HepG2 (cell line): ENCODE measurements around the gene MBLAC2. TPM values are rescaled to one million over a fixed set of nuclear protein-coding genes. Genes with fewer than 3 reads are reported as not detected.

Source experiments
- ARHGAP35 ChIP-seq: sonication (generic); formaldehyde crosslinking; IDR thresholded peaks from 2 replicates; pipeline ENCODE4 v1.9.0; 2022; ENCODE audit warnings: mild to moderate bottlenecking, inconsistent platforms, moderate library complexity, missing genetic modification reagents, borderline replicate concordance
- ARNTL ChIP-seq: sonication (generic); formaldehyde crosslinking; IDR thresholded peaks from 2 replicates; pipeline ENCODE4 v1.4.0; 2020; ENCODE audit warnings: mild to moderate bottlenecking, missing genetic modification reagents
- ATM ChIP-seq: fragments of 450-650 bp; IDR thresholded peaks from 2 replicates; pipeline ENCODE4 v1.7.1; 2017; ENCODE audit warnings: mild to moderate bottlenecking, borderline replicate concordance
- ATRX ChIP-seq: sonication (generic); formaldehyde crosslinking; IDR thresholded peaks from 2 replicates; pipeline ENCODE4 v1.4.0; 2020; ENCODE audit warnings: missing genetic modification reagents, borderline replicate concordance
- GATAD2A ChIP-seq: IDR thresholded peaks from 2 replicates; pipeline ENCODE4 v1.6.1; 2016
- HNRNPL ChIP-seq: fragments of 200-400 bp; formaldehyde crosslinking; IDR thresholded peaks from 2 replicates; pipeline ENCODE4 v1.6.1; 2017; ENCODE audit warnings: mild to moderate bottlenecking, low read depth, low read length
- MATR3 ChIP-seq: sonication (generic); formaldehyde crosslinking; IDR thresholded peaks from 2 replicates; pipeline ENCODE4 v1.4.0; 2020; ENCODE audit warnings: missing genetic modification reagents
- NAIF1 ChIP-seq: sonication (generic); formaldehyde crosslinking; IDR thresholded peaks from 2 replicates; pipeline ENCODE4 v1.5.0; 2020; ENCODE audit warnings: mild to moderate bottlenecking, missing genetic modification reagents, borderline replicate concordance
- NBN ChIP-seq: fragments of 450-650 bp; conservative IDR thresholded peaks from 2 replicates; pipeline ENCODE4 v1.6.1; 2017
- NFIB ChIP-seq: sonication (generic); formaldehyde crosslinking; IDR thresholded peaks from 2 replicates; pipeline ENCODE4 v1.9.0; 2021; ENCODE audit warnings: missing genetic modification reagents, mild to moderate bottlenecking, borderline replicate concordance
- POLR2AphosphoS2 ChIP-seq: IDR thresholded peaks from 2 replicates; pipeline ENCODE4 v1.6.1; 2011; ENCODE audit warnings: low read depth, low read length, improper control_type of control experiment
- PRDM4 ChIP-seq: sonication (generic); formaldehyde crosslinking; IDR thresholded peaks from 2 replicates; pipeline ENCODE4 v1.9.0; 2021; ENCODE audit warnings: missing genetic modification reagents, borderline replicate concordance
- RARA ChIP-seq: IDR thresholded peaks from 2 replicates; pipeline ENCODE4 v1.6.1; 2016; ENCODE audit warnings: missing genetic modification reagents, missing compliant biosample characterization
- SMARCE1 ChIP-seq: fragments of 450-650 bp; IDR thresholded peaks from 2 replicates; pipeline ENCODE4 v1.6.1; 2017; ENCODE audit warnings: borderline replicate concordance
- ZNF296 ChIP-seq: sonication (generic); formaldehyde crosslinking; conservative IDR thresholded peaks from 2 replicates; pipeline ENCODE4 v1.5.0; 2020; ENCODE audit warnings: mild to moderate bottlenecking, missing genetic modification reagents
- ZNF577 ChIP-seq: sonication (generic); formaldehyde crosslinking; IDR thresholded peaks from 2 replicates; pipeline ENCODE4 v1.4.0; 2020; ENCODE audit warnings: mild to moderate bottlenecking, low read depth, missing genetic modification reagents, borderline replicate concordance
- polyA plus RNA-seq, 8 experiments: library from polyadenylated mRNA; depleted of rRNA in 3 of 8; stranded (reverse) in 7 of 8; unstranded in 1 of 8; fragments of >200 nt; fragmentation: Illumina TruSeq in 4 of 8; extraction: Trizol in 4 of 8; gene quantifications; 2 replicates each; pipeline versions ENCODE4 v1.2.1 to v1.2.3, GENCODE V29; 2011 to 2016; ENCODE audit warnings: low read depth in 4 of 8, missing spikeins in 1 of 8, mixed read lengths in 1 of 8; ENCODE audit not compliant: insufficient read depth in 1 of 8
- total RNA-seq, 5 experiments: library from RNA; depleted of rRNA; stranded (reverse); fragments of >200 nt; fragmentation: Illumina TruSeq; extraction: Trizol; gene quantifications; 2 replicates each; pipeline ENCODE4 v1.2.3, GENCODE V29; 2016; ENCODE audit warnings: low read depth in 1 of 5
- TF ChIP-seq, protein P1 (sequence below): sonication (generic); formaldehyde crosslinking; IDR thresholded peaks from 2 replicates; pipeline ENCODE4 v1.4.0; 2020; ENCODE audit warnings: mild to moderate bottlenecking, missing genetic modification reagents
- TF ChIP-seq, protein P2 (sequence below): fragments of 450-650 bp; IDR thresholded peaks from 2 replicates; pipeline ENCODE4 v1.6.1; 2017

The MBLAC2 gene
- total and polyA plus RNA-seq, 2 of the 13 experiments (the other 11 are each of a cell fraction or from before 2014, with no cell fraction given), result 2.9 to 4.1 TPM

DNA sequence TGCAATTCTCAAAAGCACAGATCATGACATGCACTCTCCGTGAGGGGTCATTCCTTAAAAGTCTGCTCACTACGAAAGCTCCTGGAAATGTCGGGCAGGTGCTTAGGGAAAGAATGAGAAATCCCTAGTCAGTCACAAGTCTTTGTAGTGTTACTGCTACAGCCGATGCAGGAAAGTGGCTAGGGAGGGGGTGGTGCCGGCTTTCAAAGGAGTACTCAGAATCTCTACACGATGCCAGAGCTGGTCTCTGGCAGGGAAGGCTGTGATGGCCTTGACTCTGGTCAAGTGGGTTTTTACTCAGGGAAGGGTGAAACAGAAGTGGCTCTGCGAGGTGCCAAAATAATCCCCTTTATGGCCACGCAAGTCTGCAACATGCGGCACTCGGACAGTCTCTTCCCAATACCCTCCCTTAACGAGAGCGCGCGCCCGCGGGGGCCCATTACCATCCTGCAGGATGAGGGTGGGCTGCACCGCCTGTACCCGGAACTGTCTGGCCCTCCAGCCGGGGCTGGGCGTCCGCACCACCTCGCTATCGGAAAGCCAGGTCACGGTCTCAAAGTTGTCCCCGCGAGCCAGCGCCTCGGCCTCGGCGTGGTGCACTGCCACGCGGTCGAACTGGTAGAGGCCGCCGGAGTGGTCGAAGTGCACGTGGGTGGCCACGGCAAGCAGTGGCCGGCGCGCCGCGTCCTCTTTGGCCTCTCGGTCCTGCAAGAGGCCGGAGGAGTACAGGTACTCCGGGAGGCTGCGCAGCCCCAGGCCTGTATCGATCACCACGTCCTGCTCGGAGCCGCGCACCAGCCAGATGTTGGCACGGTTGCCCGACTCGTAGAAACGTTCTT lies 956 bp downstream of the MBLAC2 start (continued):
- no peak for TF ChIP-seq HNRNPL
- no peak for TF ChIP-seq GATAD2A (CRISPR knock-in tag)
- TF ChIP-seq NFIB (CRISPR knock-in tag), result peak; percentile 84; the same call in 1 of the 2 replicates
- TF ChIP-seq POLR2AphosphoS2, result no peak
- TF ChIP-seq NAIF1, result 0 out of 2 replicates have a peak, but pooled peaks have one; percentile 6
- no peak for TF ChIP-seq ATM
- no peak for TF ChIP-seq MATR3
- TF ChIP-seq, protein P1, sequence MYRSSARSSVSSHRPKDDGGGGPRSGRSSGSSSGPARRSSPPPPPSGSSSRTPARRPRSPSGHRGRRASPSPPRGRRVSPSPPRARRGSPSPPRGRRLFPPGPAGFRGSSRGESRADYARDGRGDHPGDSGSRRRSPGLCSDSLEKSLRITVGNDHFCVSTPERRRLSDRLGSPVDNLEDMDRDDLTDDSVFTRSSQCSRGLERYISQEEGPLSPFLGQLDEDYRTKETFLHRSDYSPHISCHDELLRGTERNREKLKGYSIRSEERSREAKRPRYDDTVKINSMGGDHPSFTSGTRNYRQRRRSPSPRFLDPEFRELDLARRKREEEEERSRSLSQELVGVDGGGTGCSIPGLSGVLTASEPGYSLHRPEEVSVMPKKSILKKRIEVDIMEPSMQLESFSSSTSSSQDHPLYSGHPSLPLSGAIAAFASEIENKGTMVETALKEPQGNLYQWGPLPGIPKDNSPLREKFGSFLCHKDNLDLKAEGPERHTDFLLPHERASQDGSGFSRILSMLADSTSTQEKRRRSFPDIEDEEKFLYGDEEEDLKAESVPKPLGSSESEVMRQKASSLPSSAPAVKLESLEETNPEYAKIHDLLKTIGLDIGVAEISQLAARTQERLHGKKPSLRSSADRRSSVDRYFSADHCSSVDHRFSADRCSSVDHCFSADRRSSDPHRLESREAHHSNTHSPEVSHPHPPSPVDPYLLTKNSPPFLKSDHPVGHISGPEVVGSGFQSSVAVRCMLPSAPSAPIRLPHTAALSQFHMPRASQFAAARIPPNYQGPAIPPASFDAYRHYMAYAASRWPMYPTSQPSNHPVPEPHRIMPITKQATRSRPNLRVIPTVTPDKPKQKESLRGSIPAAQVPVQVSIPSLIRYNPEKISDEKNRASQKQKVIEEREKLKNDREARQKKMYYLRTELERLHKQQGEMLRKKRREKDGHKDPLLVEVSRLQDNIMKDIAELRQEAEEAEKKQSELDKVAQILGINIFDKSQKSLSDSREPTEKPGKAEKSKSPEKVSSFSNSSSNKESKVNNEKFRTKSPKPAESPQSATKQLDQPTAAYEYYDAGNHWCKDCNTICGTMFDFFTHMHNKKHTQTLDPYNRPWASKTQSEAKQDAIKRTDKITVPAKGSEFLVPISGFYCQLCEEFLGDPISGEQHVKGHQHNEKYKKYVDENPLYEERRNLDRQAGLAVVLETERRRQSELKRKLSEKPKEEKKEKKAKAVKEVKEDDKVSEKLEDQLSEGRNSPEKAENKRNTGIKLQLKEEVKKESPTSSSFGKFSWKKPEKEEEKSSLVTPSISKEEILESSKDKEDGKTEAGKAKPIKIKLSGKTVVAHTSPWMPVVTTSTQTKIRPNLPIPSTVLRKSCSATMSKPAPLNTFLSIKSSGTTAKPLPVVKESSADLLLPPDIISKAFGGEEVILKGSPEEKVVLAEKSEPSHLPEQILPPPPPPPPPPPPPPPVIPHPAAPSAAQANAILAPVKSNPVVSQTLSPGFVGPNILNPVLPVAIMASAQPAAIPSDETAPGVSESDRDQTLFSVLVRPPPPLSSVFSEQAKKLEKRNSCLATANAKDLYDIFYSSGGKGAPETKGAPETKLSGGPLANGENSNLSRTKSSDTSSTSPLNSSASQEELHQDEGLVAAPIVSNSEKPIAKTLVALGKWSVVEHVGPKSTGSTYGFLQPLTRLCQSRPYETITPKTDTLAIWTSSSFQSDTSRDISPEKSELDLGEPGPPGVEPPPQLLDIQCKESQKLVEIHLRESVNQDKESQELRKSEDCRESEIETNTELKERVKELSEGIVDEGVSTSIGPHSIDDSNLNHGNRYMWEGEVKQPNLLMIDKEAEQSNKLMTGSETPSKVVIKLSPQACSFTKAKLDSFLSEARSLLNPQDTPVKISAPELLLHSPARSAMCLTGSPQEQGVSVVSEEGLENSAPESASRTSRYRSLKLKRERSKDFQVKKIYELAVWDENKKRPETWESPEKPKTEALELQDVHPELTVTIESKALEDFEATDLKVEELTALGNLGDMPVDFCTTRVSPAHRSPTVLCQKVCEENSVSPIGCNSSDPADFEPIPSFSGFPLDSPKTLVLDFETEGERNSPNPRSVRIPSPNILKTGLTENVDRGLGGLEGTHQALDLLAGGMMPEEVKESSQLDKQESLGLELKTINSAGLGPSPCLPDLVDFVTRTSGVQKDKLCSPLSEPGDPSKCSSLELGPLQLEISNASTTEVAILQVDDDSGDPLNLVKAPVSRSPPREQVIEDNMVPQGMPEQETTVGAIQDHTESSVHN (CRISPR knock-in tag), result no peak; the same call in 1 of the 2 replicates
- TF ChIP-seq ATRX (CRISPR knock-in tag), result no peak
- TF ChIP-seq, protein P2, sequence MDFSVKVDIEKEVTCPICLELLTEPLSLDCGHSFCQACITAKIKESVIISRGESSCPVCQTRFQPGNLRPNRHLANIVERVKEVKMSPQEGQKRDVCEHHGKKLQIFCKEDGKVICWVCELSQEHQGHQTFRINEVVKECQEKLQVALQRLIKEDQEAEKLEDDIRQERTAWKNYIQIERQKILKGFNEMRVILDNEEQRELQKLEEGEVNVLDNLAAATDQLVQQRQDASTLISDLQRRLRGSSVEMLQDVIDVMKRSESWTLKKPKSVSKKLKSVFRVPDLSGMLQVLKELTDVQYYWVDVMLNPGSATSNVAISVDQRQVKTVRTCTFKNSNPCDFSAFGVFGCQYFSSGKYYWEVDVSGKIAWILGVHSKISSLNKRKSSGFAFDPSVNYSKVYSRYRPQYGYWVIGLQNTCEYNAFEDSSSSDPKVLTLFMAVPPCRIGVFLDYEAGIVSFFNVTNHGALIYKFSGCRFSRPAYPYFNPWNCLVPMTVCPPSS, result no peak
- TF ChIP-seq RARA (CRISPR knock-in tag), result 0 out of 2 replicates have a peak, but pooled peaks have one; percentile 28
- TF ChIP-seq ARNTL (CRISPR knock-in tag), result peak; percentile 31; the same call in 1 of the 2 replicates
- no peak for TF ChIP-seq ZNF296 (CRISPR knock-in tag)
- TF ChIP-seq ZNF577 (CRISPR knock-in tag), result no peak; the same call in 1 of the 2 replicates
- no peak for TF ChIP-seq SMARCE1
- no peak for TF ChIP-seq PRDM4 (CRISPR knock-in tag)
- TF ChIP-seq NBN, result no peak
- TF ChIP-seq ARHGAP35 (CRISPR knock-in tag), result peak; percentile 72; the same call in 1 of the 2 replicates
